Measurements from ENCODE around the gene NIM1K.
"Not testable (repeated sequence)": the region's sequence is repeated elsewhere in the genome, so short reads cannot be mapped to it uniquely, and the experiment has no call there.

The NIM1K gene

GRCh38 chr5:43157068-43157467, 35.0 kb upstream of the NIM1K start:
- peaks cover 7% of the 10 kb centered on the region for H3K79me2 ChIP-seq (ENCODE audit: low read length)
- H3K36me3 ChIP-seq (replicated peaks; ENCODE audit: low read depth, low read length): peaks cover 6% of the 10 kb centered on the region

GRCh38 chr5:43161244-43161643, 30.8 kb upstream of the NIM1K start:
- no peaks in the 10 kb centered on the region; the same call in 1 of the 2 replicates for H3K79me2 ChIP-seq (ENCODE audit: low read length)
- H3K4me1 ChIP-seq (ENCODE audit: low read length): no peaks in the 10 kb centered on the region
- H3K27me3 ChIP-seq (ENCODE audit: low read depth, low read length): no peaks in the 10 kb centered on the region
- no peak overlapping the region for H3K4me2 ChIP-seq (ENCODE audit: low read length)
- H2AFZ ChIP-seq (ENCODE audit: low read depth, low read length): no peak overlapping the region
- peaks cover 14% of the 10 kb centered on the region for H3K36me3 ChIP-seq (replicated peaks; ENCODE audit: low read depth, low read length)
- no peaks in the 10 kb centered on the region for H3K9me3 ChIP-seq (ENCODE audit: insufficient read depth, low read length)
- no peak overlapping the region for H3K4me3 ChIP-seq (ENCODE audit: low read length)
- no peak overlapping the region for H3K9ac ChIP-seq (ENCODE audit: low read length)
- H4K20me1 ChIP-seq (ENCODE audit: insufficient read depth, low read length): no peaks in the 10 kb centered on the region
- no peak for TF ChIP-seq EZH2phosphoT487 (IDR thresholded peaks at IDR 0.05; ENCODE audit: low read depth)
- no peak for TF ChIP-seq CTCF (IDR thresholded peaks at IDR 0.05; ENCODE audit: low read depth, low read length)
- H3K27ac ChIP-seq (ENCODE audit: low read length): no peak overlapping the region

More at GRCh38 chr5:43157068-43157467, 35.0 kb upstream of the NIM1K start:
- no peak overlapping the region for H3K4me3 ChIP-seq (ENCODE audit: low read length)
- no peak overlapping the region for H3K4me2 ChIP-seq (ENCODE audit: low read length)
- no peaks in the 10 kb centered on the region for H4K20me1 ChIP-seq (ENCODE audit: insufficient read depth, low read length)
- TF ChIP-seq EZH2phosphoT487 (IDR thresholded peaks at IDR 0.05; ENCODE audit: low read depth) (no peak), CTCF (IDR thresholded peaks at IDR 0.05; ENCODE audit: low read depth, low read length) (no peak)
- H2AFZ ChIP-seq (ENCODE audit: low read depth, low read length): no peak overlapping the region
- no peaks in the 10 kb centered on the region for H3K9me3 ChIP-seq (ENCODE audit: insufficient read depth, low read length)
- H3K9ac ChIP-seq (ENCODE audit: low read length): no peak overlapping the region
- H3K27ac ChIP-seq (ENCODE audit: low read length): no peak overlapping the region
- no peaks in the 10 kb centered on the region for H3K4me1 ChIP-seq (ENCODE audit: low read length)
- H3K27me3 ChIP-seq (ENCODE audit: low read depth, low read length): no peaks in the 10 kb centered on the region

GRCh38 chr5:43164801-43165200, 27.2 kb upstream of the NIM1K start:
- H3K4me3 ChIP-seq (ENCODE audit: low read length); H3K79me2 ChIP-seq (ENCODE audit: low read length); H3K9me3 ChIP-seq (ENCODE audit: insufficient read depth, low read length); H3K4me2 ChIP-seq (ENCODE audit: low read length); H3K27me3 ChIP-seq (ENCODE audit: low read depth, low read length); H3K27ac ChIP-seq (ENCODE audit: low read length); H3K4me1 ChIP-seq (ENCODE audit: low read length); H3K9ac ChIP-seq (ENCODE audit: low read length); H2AFZ ChIP-seq (ENCODE audit: low read depth, low read length); H4K20me1 ChIP-seq (ENCODE audit: insufficient read depth, low read length): not testable (repeated sequence)
- H3K36me3 ChIP-seq (replicated peaks; ENCODE audit: low read depth, low read length): peaks cover 18% of the 10 kb centered on the region

- peaks cover 18% of the 10 kb centered on the region for H3K36me3 ChIP-seq (replicated peaks; ENCODE audit: low read depth, low read length)
- no peak overlapping the region for H3K4me2 ChIP-seq (ENCODE audit: low read length)
- TF ChIP-seq EZH2phosphoT487 (IDR thresholded peaks at IDR 0.05; ENCODE audit: low read depth) (no peak), CTCF (IDR thresholded peaks at IDR 0.05; ENCODE audit: low read depth, low read length) (no peak)
- no peaks in the 10 kb centered on the region for H3K9me3 ChIP-seq (ENCODE audit: insufficient read depth, low read length)
- H3K27me3 ChIP-seq (ENCODE audit: low read depth, low read length): no peaks in the 10 kb centered on the region
- no peaks in the 10 kb centered on the region for H3K4me1 ChIP-seq (ENCODE audit: low read length)
- H3K9ac ChIP-seq (ENCODE audit: low read length): no peak overlapping the region
- no peaks in the 10 kb centered on the region for H4K20me1 ChIP-seq (ENCODE audit: insufficient read depth, low read length)
- no peak overlapping the region for H3K27ac ChIP-seq (ENCODE audit: low read length)
- no peak overlapping the region for H2AFZ ChIP-seq (ENCODE audit: low read depth, low read length)
- no peak overlapping the region for H3K4me3 ChIP-seq (ENCODE audit: low read length)
- H3K79me2 ChIP-seq (ENCODE audit: low read length): no peaks in the 10 kb centered on the region
These were observed 26.7 kb upstream of the NIM1K start for GRCh38 chr5:43165323-43165722.

GRCh38 chr5:43168175-43168574, 23.9 kb upstream of the NIM1K start:
- no peak overlapping the region for H3K27ac ChIP-seq (ENCODE audit: low read length)
- TF ChIP-seq EZH2phosphoT487 (IDR thresholded peaks at IDR 0.05; ENCODE audit: low read depth) (no peak), CTCF (IDR thresholded peaks at IDR 0.05; ENCODE audit: low read depth, low read length) (no peak)
- no peak overlapping the region for H3K4me3 ChIP-seq (ENCODE audit: low read length)
- H2AFZ ChIP-seq (ENCODE audit: low read depth, low read length): no peak overlapping the region
- H4K20me1 ChIP-seq (ENCODE audit: insufficient read depth, low read length): no peaks in the 10 kb centered on the region
- H3K36me3 ChIP-seq (replicated peaks; ENCODE audit: low read depth, low read length): peaks cover 13% of the 10 kb centered on the region
- no peaks in the 10 kb centered on the region for H3K27me3 ChIP-seq (ENCODE audit: low read depth, low read length)
- no peaks in the 10 kb centered on the region for H3K79me2 ChIP-seq (ENCODE audit: low read length)
- no peaks in the 10 kb centered on the region for H3K9me3 ChIP-seq (ENCODE audit: insufficient read depth, low read length)
- no peaks in the 10 kb centered on the region for H3K4me1 ChIP-seq (ENCODE audit: low read length)
- no peak overlapping the region for H3K9ac ChIP-seq (ENCODE audit: low read length)
- H3K4me2 ChIP-seq (ENCODE audit: low read length): no peak overlapping the region

Measured in OCI-LY3 (cell line).